A549 (cell line): ENCODE results near the gene RHEB. TPM values are rescaled to one million over a fixed set of nuclear protein-coding genes. Genes with fewer than 3 reads are reported as not detected.

Experiments
- ATAC-seq, 2 experiments: fragments of 200-7000 bp in 1 of 2; fragments of >200 bp in 1 of 2; cut with Nextera tagmentation in 1 of 2; cut with Tn5 transposase in 1 of 2; 3 replicates each; pipeline versions ENCODE4 v1.8.0 to v1.9.1; 2018 to 2020; ENCODE audit warnings: mild to moderate bottlenecking in 1 of 2, moderate library complexity in 1 of 2
- CTCF ChIA-PET: fragments of 300-600 bp; sonication (Branson Sonifier 250); formaldehyde crosslinking; extraction: SDS; loops from one replicate; lab custom pipeline; 2021; ENCODE audit warnings: antibody characterized with exemption, inconsistent platforms; lab: Yijun Ruan, JAX
- POLR2A ChIA-PET: fragments of 350-600 bp; formaldehyde crosslinking; extraction: SDS; loops from one replicate; lab custom pipeline; 2021; ENCODE audit warnings: antibody characterized with exemption, inconsistent platforms; lab: Yijun Ruan, JAX
- DNase-seq, 2 experiments: peaks; one replicate each; pipeline versions ENCODE4 v3.0.0 to v3.0.0-alpha.2; 2011 to 2016; ENCODE audit warnings: low read depth in 1 of 2, low spot score in 1 of 2
- FAIRE-seq: peaks from 2 replicates; lab custom pipeline; 2011; peaks lifted over from hg19 to GRCh38; lab: Jason Lieb, UNC
- H3K27ac ChIP-seq, 2 experiments: fragments of >200 bp; sonication (Bioruptor Twin); formaldehyde crosslinking; 3 replicates each; pipeline ENCODE4 v1.5.1; 2016 to 2017
- H3K4me1 ChIP-seq: fragments of >200 bp; sonication (Bioruptor Twin); formaldehyde crosslinking; 3 replicates; pipeline ENCODE4 v1.6.1; 2016
- H3K4me2 ChIP-seq: fragments of >200 bp; sonication (Bioruptor Twin); formaldehyde crosslinking; 3 replicates; pipeline ENCODE4 v1.6.1; 2016
- H3K4me3 ChIP-seq: fragments of >200 bp; sonication (Bioruptor Twin); formaldehyde crosslinking; 3 replicates; pipeline ENCODE4 v1.5.1; 2016
- H3K9me3 ChIP-seq: fragments of >200 bp; sonication (Bioruptor Twin); formaldehyde crosslinking; 3 replicates; pipeline ENCODE4 v1.6.1; 2016
- BHLHE40 ChIP-seq: IDR thresholded peaks from 2 replicates; pipeline ENCODE4 v1.6.1; 2012; ENCODE audit warnings: low read depth, low read length, inconsistent platforms
- CBX2 ChIP-seq: fragments of 200-600 bp; sonication (generic); IDR thresholded peaks from 2 replicates; pipeline ENCODE4 v1.6.1; 2016; ENCODE audit warnings: low read depth, mild to moderate bottlenecking, borderline replicate concordance
- CBX8 ChIP-seq: fragments of 200-600 bp; sonication (generic); IDR thresholded peaks from 2 replicates; pipeline ENCODE4 v1.6.1; 2016
- CHD2 ChIP-seq: fragments of 150-350 bp; IDR thresholded peaks from 2 replicates; pipeline ENCODE4 v1.6.1; 2014; ENCODE audit warnings: low read length; ENCODE audit not compliant: partially characterized antibody
- E2F6 ChIP-seq: IDR thresholded peaks from 2 replicates; pipeline ENCODE4 v1.6.1; 2012; ENCODE audit warnings: low read depth, borderline replicate concordance
- ELK1 ChIP-seq: fragments of 150-350 bp; IDR thresholded peaks from 2 replicates; pipeline ENCODE4 v1.6.1; 2014; ENCODE audit warnings: low read depth, mild to moderate bottlenecking, low read length
- EP300 ChIP-seq, 2 experiments: fragments of >200 bp; sonication (Bioruptor Twin); formaldehyde crosslinking; IDR thresholded peaks; 2 replicates in 1 of 2; 3 replicates in 1 of 2; pipeline ENCODE4 v1.6.1; 2016 to 2017
- GATA3 ChIP-seq: IDR thresholded peaks from 2 replicates; pipeline ENCODE4 v1.6.1; 2012; ENCODE audit warnings: borderline replicate concordance
- HEYL ChIP-seq: fragments of 250-450 bp; sonication (Bioruptor Pico); IDR thresholded peaks from 2 replicates; pipeline ENCODE4 v1.8.0; 2021; ENCODE audit warnings: mild to moderate bottlenecking, moderate library complexity
- HMGXB4 ChIP-seq: fragments of 250-450 bp; sonication (Bioruptor Pico); IDR thresholded peaks from 2 replicates; pipeline ENCODE4 v1.5.0; 2021; ENCODE audit warnings: mild to moderate bottlenecking, moderate library complexity, borderline replicate concordance
- HOXA7 ChIP-seq: fragments of 250-450 bp; sonication (Bioruptor Pico); IDR thresholded peaks from 2 replicates; pipeline ENCODE4 v1.5.0; 2020; ENCODE audit warnings: mild to moderate bottlenecking, moderate library complexity
- HOXB5 ChIP-seq: fragments of 250-450 bp; sonication (Bioruptor Pico); IDR thresholded peaks from 2 replicates; pipeline ENCODE4 v1.5.0; 2020; ENCODE audit warnings: mild to moderate bottlenecking, moderate library complexity
- JUN ChIP-seq, 2 experiments: fragments of >200 bp; sonication (Bioruptor Twin); formaldehyde crosslinking; IDR thresholded peaks; 2 replicates in 1 of 2; 3 replicates in 1 of 2; pipeline ENCODE4 v1.6.1; 2016 to 2017
- MAFK ChIP-seq: fragments of 450-650 bp; IDR thresholded peaks from 2 replicates; pipeline ENCODE4 v1.6.1; 2014; ENCODE audit not compliant: partially characterized antibody
- MAX ChIP-seq: IDR thresholded peaks from 2 replicates; pipeline ENCODE4 v1.6.1; 2012
- PHF8 ChIP-seq: fragments of 200-600 bp; sonication (generic); IDR thresholded peaks from 2 replicates; pipeline ENCODE4 v1.6.1; 2016; ENCODE audit warnings: low read depth, mild to moderate bottlenecking, antibody characterized with exemption, moderate library complexity, borderline replicate concordance
- RFX5 ChIP-seq: fragments of 450-650 bp; IDR thresholded peaks from 2 replicates; pipeline ENCODE4 v1.7.1; 2014; ENCODE audit warnings: antibody characterized with exemption, mild to moderate bottlenecking, moderate library complexity
- ZFP36 ChIP-seq: fragments of 450-650 bp; IDR thresholded peaks from 2 replicates; pipeline ENCODE4 v1.6.1; 2014; ENCODE audit warnings: borderline replicate concordance; ENCODE audit not compliant: partially characterized antibody
- ZSCAN20 ChIP-seq: fragments of 250-450 bp; sonication (Bioruptor Pico); IDR thresholded peaks from 2 replicates; pipeline ENCODE4 v1.8.0; 2022; ENCODE audit warnings: mild to moderate bottlenecking, moderate library complexity
- WGBS: methylation state at CpG from one replicate; pipeline ENCODE4 v1.1.6; 2017; ENCODE audit errors: missing lambda C conversion rate; 5-methylcytosine and 5-hydroxymethylcytosine counted together
- polyA plus RNA-seq, 4 experiments: library from polyadenylated mRNA; depleted of rRNA in 3 of 4; stranded (reverse); fragments of >200 nt; fragmentation: RNase III in 1 of 4; extraction: RNeasy Plus Mini Kit Qiagen cat#74134 plus additional on column Dnase treatment in 1 of 4; gene quantifications; 2 replicates in 3 of 4; 3 replicates in 1 of 4; pipeline ENCODE4 v1.2.3, GENCODE V29; 2011 to 2017

The RHEB gene
- polyA plus RNA-seq, 2 of the 4 experiments (the other 2 are of a cell fraction): 110 to 198 TPM

- no peak for FAIRE-seq
- ChIA-PET CTCF (interaction anchor here (0.7 kb wide), 1 partner anchor 8 kb away, joined by 3 read pairs; no protein-coding TSS in a partner anchor), POLR2A (no interaction called here)
- ATAC-seq: no peak
- Histone ChIP-seq H3K27ac (no peak overlapping the region), H3K4me3 (no peak overlapping the region), H3K4me2 (no peak overlapping the region), H3K4me1 (no peaks in the 10 kb centered on the region), H3K9me3 (peaks cover 24% of the 10 kb centered on the region)
- DNase-seq: no peak
- TF ChIP-seq CHD2 (no peak), EP300 (IDR thresholded peaks at IDR 0.05) (no peak), RFX5 (no peak), HOXB5 (CRISPR knock-in tag) (no peak), CBX2 (no peak), MAX (no peak), HOXA7 (CRISPR knock-in tag) (no peak)
These were observed 10.1 kb upstream of the RHEB start for GRCh38 chr7:151529842-151530241.

GRCh38 chr7:151524845-151525244, 5.2 kb upstream of the RHEB start:
- H3K4me3 ChIP-seq: no peak overlapping the region
- POLR2A ChIA-PET: no interaction called here
- peaks cover 5% of the 10 kb centered on the region; the same call in 1 of the 3 replicates for H3K4me1 ChIP-seq
- WGBS: 34% methylated on average over 2 of the region's 2 CpGs
- CTCF ChIA-PET: interaction anchor here (1.0 kb wide), 1 partner anchor 209 kb away, joined by 3 read pairs; no protein-coding TSS in a partner anchor
- TF ChIP-seq MAFK: peak; percentile 79
- TF ChIP-seq HOXA7 (CRISPR knock-in tag): no peak
- TF ChIP-seq, all 56 proteins: peak for 1
- DNase-seq (no peak), FAIRE-seq (no peak), ATAC-seq (no peak)
- H3K4me2 ChIP-seq: no peak overlapping the region
- peaks cover 6% of the 10 kb centered on the region for H3K9me3 ChIP-seq
- H3K27ac ChIP-seq: no peak overlapping the region

GRCh38 chr7:151524331-151524730, 4.6 kb upstream of the RHEB start:
- H3K4me2 ChIP-seq: no peak overlapping the region
- H3K27ac ChIP-seq: no peak overlapping the region
- FAIRE-seq: no peak
- peaks cover 4% of the 10 kb centered on the region; the same call in 1 of the 3 replicates for H3K9me3 ChIP-seq
- TF ChIP-seq HOXA7 (CRISPR knock-in tag) (no peak), ZFP36 (no peak), ZSCAN20 (CRISPR knock-in tag) (no peak), BHLHE40 (no peak), PHF8 (no peak), ELK1 (no peak), HEYL (CRISPR knock-in tag) (no peak), HMGXB4 (CRISPR knock-in tag) (no peak), GATA3 (no peak), CBX8 (no peak), E2F6 (no peak), JUN (IDR thresholded peaks at IDR 0.05) (no peak)
- POLR2A ChIA-PET: no interaction called here
- 73% methylated on average over 8 of the region's 8 CpGs for WGBS
- H3K4me1 ChIP-seq: peaks cover 5% of the 10 kb centered on the region; the same call in 1 of the 3 replicates
- no peak for ATAC-seq
- CTCF ChIA-PET: no interaction called here
- no peak overlapping the region for H3K4me3 ChIP-seq
- no peak for DNase-seq
